Ovary (tissue), 9 donors: ENCODE data around the gene RBFOX2. TPM values are rescaled to one million over a fixed set of nuclear protein-coding genes. Genes with fewer than 3 reads are reported as not detected.

Experiments
- DNase-seq, 5 donors: peaks; one replicate each; pipeline ENCODE4 v3.0.0-alpha.2; 2019 to 2020
- H3K27ac ChIP-seq, 2 donors: fragments of 200-600 bp; one replicate each; pipeline versions ENCODE4 v1.5.1 to v1.8.0; 2019 to 2022
- H3K27me3 ChIP-seq: fragments of 200-600 bp; one replicate; pipeline ENCODE4 v1.8.0; 2022
- H3K36me3 ChIP-seq: fragments of 200-600 bp; sonication (generic); one replicate; pipeline ENCODE4 v1.5.1; 2019
- H3K4me1 ChIP-seq: one replicate; pipeline ENCODE4 v1.8.1; 2013; ENCODE audit warnings: mild to moderate bottlenecking, moderate library complexity; ENCODE audit not compliant: insufficient read depth
- H3K4me3 ChIP-seq: fragments of 200-600 bp; sonication (generic); one replicate; pipeline ENCODE4 v1.5.1; 2017
- H3K9me3 ChIP-seq, 2 donors: fragments of 200-600 bp in 1 of 2; sonication (generic) in 1 of 2; one replicate each; pipeline versions ENCODE4 v1.5.1 to v1.8.1; 2013 to 2019; ENCODE audit warnings: mild to moderate bottlenecking in 1 of 2, moderate library complexity in 1 of 2
- CTCF ChIP-seq, 3 donors: fragments of 450-650 bp in 2 of 3; fragments of 200-600 bp in 1 of 3; IDR thresholded peaks; one replicate each; pipeline versions ENCODE4 v1.5.1 to v1.8.0; 2016 to 2022; ENCODE audit warnings: antibody characterized with exemption in 3 of 3, mild to moderate bottlenecking in 1 of 3
- EP300 ChIP-seq: sonication (generic); formaldehyde crosslinking; IDR thresholded peaks from one replicate; pipeline ENCODE4 v1.6.1; 2017; ENCODE audit warnings: antibody characterized with exemption
- POLR2A ChIP-seq: fragments of 450-650 bp; IDR thresholded peaks from one replicate; pipeline ENCODE4 v1.6.1; 2017; ENCODE audit warnings: antibody characterized with exemption, mild to moderate bottlenecking, moderate library complexity
- WGBS, 3 donors: extraction: QIAGEN DNeasy Blood & Tissue Kit in 1 of 3; methylation state at CpG; one replicate each; pipeline versions ENCODE4 v1.1.5 to v1.1.7; 2013 to 2017; 5-methylcytosine and 5-hydroxymethylcytosine counted together
- intact Hi-C, 4 donors: fragments of 100-400 bp; cut with DNase I; formaldehyde crosslinking; loops; one replicate each; pipeline versions ENCODE4 v1.11.0 to v1.15.1; 2022 to 2023
- polyA plus RNA-seq, 2 donors: library from polyadenylated mRNA; stranded (reverse); fragments of 200-250 nt in 1 of 2; fragments of 350-450 nt in 1 of 2; fragmentation: Illumina TruSeq in 1 of 2; extraction: RNeasy Lipid Tissue Mini Kit (QIAGEN cat#74804) in 1 of 2; gene quantifications; one replicate each; pipeline ENCODE4 v1.2.3, GENCODE V29; 2013 to 2014
- total RNA-seq, 7 donors: library from RNA; depleted of rRNA in 2 of 7; stranded (reverse); fragments of >200 nt in 2 of 7; fragmentation: NEBNext Ultra II Directional in 3 of 7; extraction: Animal tissue kit (Norgen Biotek cat#: 25700) in 3 of 7; gene quantifications; one replicate each; pipeline versions ENCODE4 v1.1.0 to v1.2.4, GENCODE V29; 2016 to 2023
- donor health status: DM: no; HTN: no; CAD: no; lungs with moderate emphysema.
- donor health status: DM: no; HTN: no; CAD: no.
- donor health status: Bipolar disorder and iron deficiency.
- donor health status: DM: yes; HTN: yes; CAD: no.
- donor health status: DM: no; HTN: no; CAD: no.
- donor health status: DM: yes; HTN: yes; CAD: no.

The RBFOX2 gene
- total and polyA plus RNA-seq, 9 donors, result 68.7 to 140 (median 128) TPM

GRCh38 chr22:35955546-35955945 lies 73.1 kb downstream of the RBFOX2 start:
- 88 to 98% (median 98%) methylated on average over 7 of the region's 7 CpGs for WGBS, 3 donors
- intact Hi-C loops, result loop anchor here in 1 of 4 donors (5.0 kb wide), 1 partner anchor 73 kb away; no protein-coding TSS in a partner anchor
- Histone ChIP-seq H3K9me3 (no peaks in the 10 kb centered on the region), H3K27ac (no peak overlapping the region), H3K4me1 (peaks cover 2% of the 10 kb centered on the region), H3K27me3 (no peaks in the 10 kb centered on the region), H3K36me3 (no peaks in the 10 kb centered on the region), H3K4me3 (no peak overlapping the region)
- no peak for DNase-seq
- no peak for TF ChIP-seq CTCF (IDR thresholded peaks at IDR 0.05)
- no peak for TF ChIP-seq EP300
- TF ChIP-seq POLR2A, result no peak

- TF ChIP-seq EP300, result no peak
- TF ChIP-seq POLR2A, result no peak
- no peak for TF ChIP-seq CTCF (IDR thresholded peaks at IDR 0.05)
- Histone ChIP-seq H3K36me3 (no peaks in the 10 kb centered on the region), H3K9me3 (no peaks in the 10 kb centered on the region), H3K27ac (no peak overlapping the region), H3K27me3 (no peaks in the 10 kb centered on the region), H3K4me1 (peaks cover 2% of the 10 kb centered on the region), H3K4me3 (no peak overlapping the region)
- DNase-seq, result no peak
- intact Hi-C loops, result no loop called here
Observed at GRCh38 chr22:35952576-35952975, 76.0 kb downstream of the RBFOX2 start.

- WGBS, 3 donors, result 97 to 100% (median 98%) methylated on average over 2 of the region's 2 CpGs
- Histone ChIP-seq H3K4me1 (peaks cover 2% of the 10 kb centered on the region), H3K27ac (no peak overlapping the region), H3K27me3 (no peaks in the 10 kb centered on the region), H3K4me3 (no peak overlapping the region), H3K9me3 (no peaks in the 10 kb centered on the region), H3K36me3 (no peaks in the 10 kb centered on the region)
- no peak for DNase-seq
- intact Hi-C loops, result no loop called here
- TF ChIP-seq CTCF (IDR thresholded peaks at IDR 0.05) (no peak), EP300 (no peak), POLR2A (no peak)
Observed at GRCh38 chr22:35950262-35950661, 78.4 kb downstream of the RBFOX2 start.

- no peaks in the 10 kb centered on the region for H3K27me3 ChIP-seq
- no peak for DNase-seq
- H3K9me3 ChIP-seq, result no peaks in the 10 kb centered on the region
- H3K4me3 ChIP-seq, result no peak overlapping the region
- peaks cover 2% of the 10 kb centered on the region for H3K4me1 ChIP-seq
- WGBS, 3 donors, result 93 to 94% (median 94%) methylated on average over 3 of the region's 3 CpGs
- no peak overlapping the region for H3K27ac ChIP-seq
- H3K36me3 ChIP-seq, result no peaks in the 10 kb centered on the region
- TF ChIP-seq POLR2A, result no peak
- TF ChIP-seq EP300, result no peak
- intact Hi-C loops, result no loop called here
Observed at GRCh38 chr22:35949243-35949642, 79.4 kb downstream of the RBFOX2 start.

GRCh38 chr22:35947794-35948425 lies 80.7 kb downstream of the RBFOX2 start:
- 77 to 90% (median 85%) methylated on average over 5 of the region's 5 CpGs for WGBS, 3 donors
- intact Hi-C loops, result no loop called here
- peaks cover 2% of the 10 kb centered on the region for H3K4me1 ChIP-seq
- H3K9me3 ChIP-seq, result no peaks in the 10 kb centered on the region
- H3K4me3 ChIP-seq, result no peak overlapping the region
- no peak overlapping the region for H3K27ac ChIP-seq
- no peaks in the 10 kb centered on the region for H3K36me3 ChIP-seq
- DNase-seq, result no peak
- H3K27me3 ChIP-seq, result no peaks in the 10 kb centered on the region
- no peak for TF ChIP-seq POLR2A
- TF ChIP-seq CTCF (IDR thresholded peaks at IDR 0.05), result no peak
- TF ChIP-seq EP300, result no peak
